Peyer's patch (tissue), 4 donors: ENCODE data around the gene CACNA1H.

Source experiments
- CTCF ChIP-seq, 6 experiments: fragments of 450-650 bp in 4 of 6; fragments of 200-600 bp in 2 of 6; sonication (generic) in 1 of 6; IDR thresholded peaks; one replicate each; pipeline ENCODE4 v1.5.1; 2017 to 2019; ENCODE audit warnings: antibody characterized with exemption in 6 of 6, mild to moderate bottlenecking in 3 of 6, moderate library complexity in 1 of 6
- POLR2A ChIP-seq, 2 donors: fragments of 450-650 bp; IDR thresholded peaks; one replicate each; pipeline ENCODE4 v1.5.1; 2017; ENCODE audit warnings: antibody characterized with exemption in 2 of 2, mild to moderate bottlenecking in 2 of 2, moderate library complexity in 2 of 2

- TF ChIP-seq CTCF (IDR thresholded peaks at IDR 0.05), result no peak
- no peak for TF ChIP-seq POLR2A (IDR thresholded peaks at IDR 0.05)
These were observed 24.8 kb downstream of the CACNA1H start for GRCh38 chr16:1177750-1178149.
